GM18870 (cell line): Measurements from ENCODE around the gene ATR.
A peak's percentile ranks its signal among the peaks of the same experiment; 100 is the strongest.
"Not testable (repeated sequence)": the region's sequence is repeated elsewhere in the genome, so short reads cannot be mapped to it uniquely, and the experiment has no call there.

Source experiments
- ATAC-seq: cut with Tn5 transposase; IDR thresholded peaks from one replicate; pipeline ENCODE4 v1.9.1; 2021; ENCODE audit warnings: moderate library complexity; ENCODE audit not compliant: unreplicated experiment

Gene ATR

GRCh38 chr3:142459096-142459495, 119.4 kb downstream of the ATR start:
- ATAC-seq, result no peak

GRCh38 chr3:142450881-142451280, 127.7 kb downstream of the ATR start:
- ATAC-seq, result no peak

- ATAC-seq, result no peak
Measured at GRCh38 chr3:142450189-142450588, 128.3 kb downstream of the ATR start.

- peak; percentile 33 for ATAC-seq
Measured at GRCh38 chr3:142447852-142448823, 130.4 kb downstream of the ATR start, which contains the start of gene XRN1. XRN1 (minus strand) TSS chr3:142448037; CDS start chr3:142447944, 93 bp downstream.

- no peak for ATAC-seq
Measured at GRCh38 chr3:142447301-142447851, 131.2 kb downstream of the ATR start.

- peak; percentile 83 for ATAC-seq
Measured at GRCh38 chr3:142445816-142446254, 132.7 kb downstream of the ATR start.

GRCh38 chr3:142444343-142444742, 134.2 kb downstream of the ATR start:
- ATAC-seq, result no peak

- ATAC-seq, result not testable (repeated sequence)
Measured at GRCh38 chr3:142443060-142443459, 135.5 kb downstream of the ATR start.

GRCh38 chr3:142439499-142440220, 138.9 kb downstream of the ATR start:
- ATAC-seq, result not testable (repeated sequence)

- ATAC-seq, result not testable (repeated sequence)
Measured at GRCh38 chr3:142438096-142438495, 140.4 kb downstream of the ATR start.

- no peak for ATAC-seq
Measured at GRCh38 chr3:142436951-142437585, 141.5 kb downstream of the ATR start.

GRCh38 chr3:142434503-142434902, 144.0 kb downstream of the ATR start:
- ATAC-seq, result no peak

GRCh38 chr3:142433110-142433509, 145.4 kb downstream of the ATR start:
- ATAC-seq, result no peak

- no peak for ATAC-seq
Measured at GRCh38 chr3:142429582-142429981, 149.0 kb downstream of the ATR start.

- ATAC-seq, result no peak
Measured at GRCh38 chr3:142424754-142425153, 153.8 kb downstream of the ATR start.

GRCh38 chr3:142418926-142419592, 159.5 kb downstream of the ATR start:
- ATAC-seq, result no peak

- no peak for ATAC-seq
Measured at GRCh38 chr3:142417302-142417701, 161.2 kb downstream of the ATR start.

GRCh38 chr3:142400537-142400936, 178.0 kb downstream of the ATR start:
- not testable (repeated sequence) for ATAC-seq
